HEK293 (cell line): ENCODE measurements around the gene CELF4.

Source experiments
- CTCF ChIA-PET: fragments of 350-600 bp; formaldehyde crosslinking; extraction: SDS; loops from one replicate; lab custom pipeline; 2021; ENCODE audit warnings: antibody characterized with exemption; lab: Yijun Ruan, JAX
- POLR2A ChIA-PET: fragments of 300-600 bp; formaldehyde crosslinking; extraction: SDS; loops from one replicate; lab custom pipeline; 2020; ENCODE audit warnings: antibody characterized with exemption, inconsistent platforms; lab: Yijun Ruan, JAX
- H3K27ac ChIP-seq: fragments of 200-500 bp; sonication (Bioruptor generic); 2 replicates; pipeline ENCODE4 v1.5.1; 2014; ENCODE audit warnings: low read depth, low read length, control low read depth, inconsistent platforms; ENCODE audit errors: extremely low read depth
- H3K36me3 ChIP-seq, 2 experiments: fragments of 200-500 bp in 1 of 2; sonication (Bioruptor generic) in 1 of 2; 1 replicate in 1 of 2; 2 replicates in 1 of 2; pipeline ENCODE4 v1.5.1; 2014 to 2017; ENCODE audit warnings: inconsistent platforms in 2 of 2, low read length in 2 of 2; ENCODE audit not compliant: control insufficient read depth in 2 of 2, insufficient read depth in 1 of 2
- H3K4me1 ChIP-seq: fragments of 200-500 bp; sonication (Bioruptor generic); 2 replicates; pipeline ENCODE4 v1.5.1; 2014; ENCODE audit warnings: mild to moderate bottlenecking, low read length, inconsistent platforms; ENCODE audit not compliant: control insufficient read depth, insufficient read depth
- H3K4me3 ChIP-seq: 2 replicates; pipeline ENCODE4 v1.5.1; 2011; ENCODE audit warnings: low read depth, mild to moderate bottlenecking, control low read depth, low read length, moderate library complexity
- H3K9me3 ChIP-seq: fragments of 200-500 bp; sonication (Bioruptor generic); 2 replicates; pipeline ENCODE4 v1.5.1; 2014; ENCODE audit warnings: low read depth, low read length, inconsistent platforms; ENCODE audit not compliant: control insufficient read depth, insufficient read depth
- EGR2 ChIP-seq: fragments of 450-650 bp; formaldehyde crosslinking; IDR thresholded peaks from 2 replicates; pipeline ENCODE4 v1.5.1; 2016; ENCODE audit warnings: low read depth, missing biosample characterization, missing genetic modification characterization
- ZBTB8A ChIP-seq: fragments of 450-650 bp; formaldehyde crosslinking; IDR thresholded peaks from 2 replicates; pipeline ENCODE4 v1.5.1; 2016; ENCODE audit warnings: missing biosample characterization, missing genetic modification characterization
- ZNF174 ChIP-seq: fragments of 450-650 bp; formaldehyde crosslinking; IDR thresholded peaks from 2 replicates; pipeline ENCODE4 v1.5.0; 2017; ENCODE audit warnings: missing biosample characterization, mild to moderate bottlenecking, missing genetic modification characterization
- ZNF221 ChIP-seq: fragments of 450-650 bp; formaldehyde crosslinking; IDR thresholded peaks from 2 replicates; pipeline ENCODE4 v1.5.1; 2017; ENCODE audit warnings: missing biosample characterization, missing genetic modification characterization, borderline replicate concordance
- ZNF423 ChIP-seq: fragments of 450-650 bp; formaldehyde crosslinking; IDR thresholded peaks from 2 replicates; pipeline ENCODE4 v1.5.1; 2016; ENCODE audit warnings: missing biosample characterization, missing genetic modification characterization
- TF ChIP-seq, protein P1 (sequence below): fragments of 450-650 bp; formaldehyde crosslinking; IDR thresholded peaks from 2 replicates; pipeline ENCODE4 v1.5.0; 2017; ENCODE audit warnings: missing biosample characterization, missing genetic modification characterization, borderline replicate concordance
- TF ChIP-seq, protein P2 (sequence below): fragments of 450-650 bp; formaldehyde crosslinking; IDR thresholded peaks from 2 replicates; pipeline ENCODE4 v1.5.1; 2016; ENCODE audit warnings: missing biosample characterization, missing genetic modification characterization
- TF ChIP-seq, protein P3 (sequence below): fragments of 450-650 bp; formaldehyde crosslinking; IDR thresholded peaks from 2 replicates; pipeline ENCODE4 v1.5.1; 2016; ENCODE audit warnings: missing biosample characterization, missing genetic modification characterization
- TF ChIP-seq, protein P4 (sequence below): fragments of 450-650 bp; formaldehyde crosslinking; IDR thresholded peaks from 2 replicates; pipeline ENCODE4 v1.5.1; 2016; ENCODE audit warnings: missing biosample characterization, missing genetic modification characterization, borderline replicate concordance

CELF4 gene

DNA sequence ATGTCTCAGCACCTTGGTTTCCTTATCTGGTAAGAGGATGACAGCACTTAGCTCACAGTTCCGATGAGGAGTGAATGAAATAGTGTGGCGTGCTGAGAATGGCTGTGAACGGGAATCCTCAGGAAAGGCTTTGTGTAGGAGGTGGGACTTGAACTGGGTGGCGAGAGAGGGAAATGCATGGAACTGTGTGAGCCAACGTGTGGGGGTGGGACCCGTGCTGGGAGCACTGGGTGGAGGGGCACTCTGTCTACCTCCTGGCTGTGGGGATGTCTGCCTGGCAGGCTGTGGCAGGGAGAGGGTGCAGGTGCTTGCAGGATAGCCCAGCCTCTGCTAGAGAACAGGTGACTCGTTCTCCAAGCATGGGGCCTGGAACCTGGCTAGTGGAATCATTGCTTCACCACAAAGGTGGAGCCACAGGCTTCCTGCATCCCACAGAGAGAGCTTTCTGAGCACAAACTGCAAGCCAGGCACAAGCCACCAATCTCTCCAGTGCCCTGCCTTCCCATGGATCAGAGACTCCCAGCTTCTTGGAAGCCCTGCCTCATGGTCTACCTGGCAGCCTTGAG lies 145.2 kb downstream of the CELF4 start:
- ChIA-PET CTCF (interaction anchor here (0.7 kb wide), 1 partner anchor 1413 kb away, joined by 3 read pairs; no protein-coding TSS in a partner anchor), POLR2A (no interaction called here)
- Histone ChIP-seq H3K36me3 (no peaks in the 10 kb centered on the region), H3K9me3 (no peaks in the 10 kb centered on the region), H3K27ac (no peak overlapping the region), H3K4me3 (no peak overlapping the region), H3K4me1 (no peaks in the 10 kb centered on the region)
- TF ChIP-seq EGR2 (tag by site-specific recombination): peak; percentile 46; the same call in 1 of the 2 replicates
- TF ChIP-seq, protein P1, sequence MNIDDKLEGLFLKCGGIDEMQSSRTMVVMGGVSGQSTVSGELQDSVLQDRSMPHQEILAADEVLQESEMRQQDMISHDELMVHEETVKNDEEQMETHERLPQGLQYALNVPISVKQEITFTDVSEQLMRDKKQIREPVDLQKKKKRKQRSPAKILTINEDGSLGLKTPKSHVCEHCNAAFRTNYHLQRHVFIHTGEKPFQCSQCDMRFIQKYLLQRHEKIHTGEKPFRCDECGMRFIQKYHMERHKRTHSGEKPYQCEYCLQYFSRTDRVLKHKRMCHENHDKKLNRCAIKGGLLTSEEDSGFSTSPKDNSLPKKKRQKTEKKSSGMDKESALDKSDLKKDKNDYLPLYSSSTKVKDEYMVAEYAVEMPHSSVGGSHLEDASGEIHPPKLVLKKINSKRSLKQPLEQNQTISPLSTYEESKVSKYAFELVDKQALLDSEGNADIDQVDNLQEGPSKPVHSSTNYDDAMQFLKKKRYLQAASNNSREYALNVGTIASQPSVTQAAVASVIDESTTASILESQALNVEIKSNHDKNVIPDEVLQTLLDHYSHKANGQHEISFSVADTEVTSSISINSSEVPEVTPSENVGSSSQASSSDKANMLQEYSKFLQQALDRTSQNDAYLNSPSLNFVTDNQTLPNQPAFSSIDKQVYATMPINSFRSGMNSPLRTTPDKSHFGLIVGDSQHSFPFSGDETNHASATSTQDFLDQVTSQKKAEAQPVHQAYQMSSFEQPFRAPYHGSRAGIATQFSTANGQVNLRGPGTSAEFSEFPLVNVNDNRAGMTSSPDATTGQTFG (tag by site-specific recombination): no peak

DNA sequence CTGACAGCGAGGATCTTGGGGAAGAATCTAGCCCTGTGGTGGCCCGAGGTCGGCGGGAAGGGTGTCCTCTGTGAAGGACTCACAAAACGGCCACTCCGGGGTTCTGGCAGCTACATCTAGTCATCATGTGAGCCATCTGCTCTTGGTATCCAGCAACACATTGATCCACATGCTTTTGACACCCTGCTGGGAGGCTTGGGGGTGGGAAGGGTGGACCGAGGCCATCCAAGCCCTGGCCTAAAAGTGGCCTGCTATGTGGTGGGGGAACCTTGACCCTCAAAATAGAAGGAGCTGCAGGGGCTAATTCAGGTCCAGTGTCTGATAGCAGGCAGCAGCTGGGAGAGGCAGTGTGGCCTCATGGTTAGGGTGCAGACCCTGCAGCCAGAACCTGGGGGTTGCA lies 145.7 kb downstream of the CELF4 start:
- POLR2A ChIA-PET: no interaction called here
- no peaks in the 10 kb centered on the region for H3K4me1 ChIP-seq
- CTCF ChIA-PET: interaction anchor here (0.7 kb wide), 1 partner anchor 1412 kb away, joined by 3 read pairs; no protein-coding TSS in a partner anchor
- TF ChIP-seq ZBTB8A (tag by site-specific recombination) (no peak), ZNF174 (tag by site-specific recombination) (no peak), ZNF423 (no peak), ZNF221 (tag by site-specific recombination) (no peak)
- TF ChIP-seq, protein P2, sequence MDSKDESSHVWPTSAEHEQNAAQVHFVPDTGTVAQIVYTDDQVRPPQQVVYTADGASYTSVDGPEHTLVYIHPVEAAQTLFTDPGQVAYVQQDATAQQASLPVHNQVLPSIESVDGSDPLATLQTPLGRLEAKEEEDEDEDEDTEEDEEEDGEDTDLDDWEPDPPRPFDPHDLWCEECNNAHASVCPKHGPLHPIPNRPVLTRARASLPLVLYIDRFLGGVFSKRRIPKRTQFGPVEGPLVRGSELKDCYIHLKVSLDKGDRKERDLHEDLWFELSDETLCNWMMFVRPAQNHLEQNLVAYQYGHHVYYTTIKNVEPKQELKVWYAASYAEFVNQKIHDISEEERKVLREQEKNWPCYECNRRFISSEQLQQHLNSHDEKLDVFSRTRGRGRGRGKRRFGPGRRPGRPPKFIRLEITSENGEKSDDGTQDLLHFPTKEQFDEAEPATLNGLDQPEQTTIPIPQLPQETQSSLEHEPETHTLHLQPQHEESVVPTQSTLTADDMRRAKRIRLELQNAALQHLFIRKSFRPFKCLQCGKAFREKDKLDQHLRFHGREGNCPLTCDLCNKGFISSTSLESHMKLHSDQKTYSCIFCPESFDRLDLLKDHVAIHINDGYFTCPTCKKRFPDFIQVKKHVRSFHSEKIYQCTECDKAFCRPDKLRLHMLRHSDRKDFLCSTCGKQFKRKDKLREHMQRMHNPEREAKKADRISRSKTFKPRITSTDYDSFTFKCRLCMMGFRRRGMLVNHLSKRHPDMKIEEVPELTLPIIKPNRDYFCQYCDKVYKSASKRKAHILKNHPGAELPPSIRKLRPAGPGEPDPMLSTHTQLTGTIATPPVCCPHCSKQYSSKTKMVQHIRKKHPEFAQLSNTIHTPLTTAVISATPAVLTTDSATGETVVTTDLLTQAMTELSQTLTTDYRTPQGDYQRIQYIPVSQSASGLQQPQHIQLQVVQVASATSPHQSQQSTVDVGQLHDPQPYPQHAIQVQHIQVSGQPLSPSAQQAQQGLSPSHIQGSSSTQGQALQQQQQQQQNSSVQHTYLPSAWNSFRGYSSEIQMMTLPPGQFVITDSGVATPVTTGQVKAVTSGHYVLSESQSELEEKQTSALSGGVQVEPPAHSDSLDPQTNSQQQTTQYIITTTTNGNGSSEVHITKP: no peak
- TF ChIP-seq, protein P3, sequence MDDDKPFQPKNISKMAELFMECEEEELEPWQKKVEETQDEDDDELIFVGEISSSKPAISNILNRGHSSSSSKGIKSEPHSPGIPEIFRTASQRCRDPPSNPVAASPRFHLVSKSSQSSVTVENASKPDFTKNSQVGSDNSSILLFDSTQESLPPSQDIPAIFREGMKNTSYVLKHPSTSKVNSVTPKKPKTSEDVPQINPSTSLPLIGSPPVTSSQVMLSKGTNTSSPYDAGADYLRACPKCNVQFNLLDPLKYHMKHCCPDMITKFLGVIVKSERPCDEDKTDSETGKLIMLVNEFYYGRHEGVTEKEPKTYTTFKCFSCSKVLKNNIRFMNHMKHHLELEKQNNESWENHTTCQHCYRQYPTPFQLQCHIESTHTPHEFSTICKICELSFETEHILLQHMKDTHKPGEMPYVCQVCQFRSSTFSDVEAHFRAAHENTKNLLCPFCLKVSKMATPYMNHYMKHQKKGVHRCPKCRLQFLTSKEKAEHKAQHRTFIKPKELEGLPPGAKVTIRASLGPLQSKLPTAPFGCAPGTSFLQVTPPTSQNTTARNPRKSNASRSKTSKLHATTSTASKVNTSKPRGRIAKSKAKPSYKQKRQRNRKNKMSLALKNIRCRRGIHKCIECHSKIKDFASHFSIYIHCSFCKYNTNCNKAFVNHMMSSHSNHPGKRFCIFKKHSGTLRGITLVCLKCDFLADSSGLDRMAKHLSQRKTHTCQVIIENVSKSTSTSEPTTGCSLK (tag by site-specific recombination): no peak
- TF ChIP-seq, protein P4, sequence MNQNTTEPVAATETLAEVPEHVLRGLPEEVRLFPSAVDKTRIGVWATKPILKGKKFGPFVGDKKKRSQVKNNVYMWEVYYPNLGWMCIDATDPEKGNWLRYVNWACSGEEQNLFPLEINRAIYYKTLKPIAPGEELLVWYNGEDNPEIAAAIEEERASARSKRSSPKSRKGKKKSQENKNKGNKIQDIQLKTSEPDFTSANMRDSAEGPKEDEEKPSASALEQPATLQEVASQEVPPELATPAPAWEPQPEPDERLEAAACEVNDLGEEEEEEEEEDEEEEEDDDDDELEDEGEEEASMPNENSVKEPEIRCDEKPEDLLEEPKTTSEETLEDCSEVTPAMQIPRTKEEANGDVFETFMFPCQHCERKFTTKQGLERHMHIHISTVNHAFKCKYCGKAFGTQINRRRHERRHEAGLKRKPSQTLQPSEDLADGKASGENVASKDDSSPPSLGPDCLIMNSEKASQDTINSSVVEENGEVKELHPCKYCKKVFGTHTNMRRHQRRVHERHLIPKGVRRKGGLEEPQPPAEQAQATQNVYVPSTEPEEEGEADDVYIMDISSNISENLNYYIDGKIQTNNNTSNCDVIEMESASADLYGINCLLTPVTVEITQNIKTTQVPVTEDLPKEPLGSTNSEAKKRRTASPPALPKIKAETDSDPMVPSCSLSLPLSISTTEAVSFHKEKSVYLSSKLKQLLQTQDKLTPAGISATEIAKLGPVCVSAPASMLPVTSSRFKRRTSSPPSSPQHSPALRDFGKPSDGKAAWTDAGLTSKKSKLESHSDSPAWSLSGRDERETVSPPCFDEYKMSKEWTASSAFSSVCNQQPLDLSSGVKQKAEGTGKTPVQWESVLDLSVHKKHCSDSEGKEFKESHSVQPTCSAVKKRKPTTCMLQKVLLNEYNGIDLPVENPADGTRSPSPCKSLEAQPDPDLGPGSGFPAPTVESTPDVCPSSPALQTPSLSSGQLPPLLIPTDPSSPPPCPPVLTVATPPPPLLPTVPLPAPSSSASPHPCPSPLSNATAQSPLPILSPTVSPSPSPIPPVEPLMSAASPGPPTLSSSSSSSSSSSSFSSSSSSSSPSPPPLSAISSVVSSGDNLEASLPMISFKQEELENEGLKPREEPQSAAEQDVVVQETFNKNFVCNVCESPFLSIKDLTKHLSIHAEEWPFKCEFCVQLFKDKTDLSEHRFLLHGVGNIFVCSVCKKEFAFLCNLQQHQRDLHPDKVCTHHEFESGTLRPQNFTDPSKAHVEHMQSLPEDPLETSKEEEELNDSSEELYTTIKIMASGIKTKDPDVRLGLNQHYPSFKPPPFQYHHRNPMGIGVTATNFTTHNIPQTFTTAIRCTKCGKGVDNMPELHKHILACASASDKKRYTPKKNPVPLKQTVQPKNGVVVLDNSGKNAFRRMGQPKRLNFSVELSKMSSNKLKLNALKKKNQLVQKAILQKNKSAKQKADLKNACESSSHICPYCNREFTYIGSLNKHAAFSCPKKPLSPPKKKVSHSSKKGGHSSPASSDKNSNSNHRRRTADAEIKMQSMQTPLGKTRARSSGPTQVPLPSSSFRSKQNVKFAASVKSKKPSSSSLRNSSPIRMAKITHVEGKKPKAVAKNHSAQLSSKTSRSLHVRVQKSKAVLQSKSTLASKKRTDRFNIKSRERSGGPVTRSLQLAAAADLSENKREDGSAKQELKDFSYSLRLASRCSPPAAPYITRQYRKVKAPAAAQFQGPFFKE (tag by site-specific recombination): no peak
- TF ChIP-seq, all 188 proteins: peak for 0
- Histone ChIP-seq H3K9me3 (no peaks in the 10 kb centered on the region), H3K4me3 (no peak overlapping the region), H3K27ac (no peak overlapping the region), H3K36me3 (no peaks in the 10 kb centered on the region)
